ENCODE measurements around the gene UBE2Q2. TPM values are rescaled to one million over a fixed set of nuclear protein-coding genes. Genes with fewer than 3 reads are reported as not detected.
A peak's percentile ranks its signal among the peaks of the same experiment; 100 is the strongest.

The UBE2Q2 gene
- total RNA-seq, 1 donor from 2014 or later, result 40.9 TPM

DNA sequence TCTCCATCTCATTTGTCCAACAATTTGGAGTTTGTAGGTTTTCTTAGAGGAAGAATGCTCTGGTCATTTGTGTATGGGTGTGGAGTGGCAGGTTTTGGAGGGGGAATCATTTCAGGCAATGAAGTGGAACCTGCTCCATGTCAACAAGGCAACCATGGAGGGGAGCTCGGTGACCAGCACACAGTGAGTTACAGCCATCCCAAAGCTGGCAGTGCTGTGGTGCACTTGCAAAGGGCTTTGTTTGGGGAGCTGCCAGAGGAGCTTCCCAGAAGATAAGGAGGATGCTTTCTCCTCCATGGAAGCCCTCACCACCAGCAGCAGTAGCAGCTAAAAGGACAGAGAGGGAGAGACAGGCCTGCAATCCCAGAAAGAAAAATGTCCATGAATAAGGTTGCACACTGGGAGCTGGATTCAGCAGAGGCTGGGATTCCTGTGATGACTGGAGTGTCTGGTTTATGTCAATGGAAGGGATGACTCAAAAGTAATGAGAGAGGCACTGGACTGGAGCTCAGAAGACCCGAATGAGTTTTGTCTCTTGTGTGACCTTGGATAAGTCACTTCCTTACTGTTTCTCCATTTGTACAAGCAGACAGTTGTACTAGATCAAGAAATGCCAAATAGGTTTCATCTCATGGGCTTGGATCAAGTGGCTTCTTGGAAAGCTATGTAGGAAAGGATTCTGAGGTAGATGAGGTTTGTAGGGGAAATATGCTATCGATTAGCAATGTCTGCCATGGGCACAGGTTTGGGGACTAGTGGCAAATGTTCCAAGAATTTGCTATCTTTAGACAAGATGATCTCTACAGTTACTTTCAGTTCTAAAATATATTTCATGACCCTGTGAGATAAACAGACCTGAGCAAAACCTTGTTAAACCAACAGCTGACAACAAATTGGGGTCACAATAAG is 27.2 kb upstream of the UBE2Q2 start:
- Mint-ChIP-seq H3K9me3 (ENCODE audit: low read depth) (no peaks in the 10 kb centered on the region), H3K36me3 (ENCODE audit: insufficient read depth) (no peaks in the 10 kb centered on the region), H3K4me1 (ENCODE audit: low read depth) (no peaks in the 10 kb centered on the region), H3K4me3 (ENCODE audit: low read depth) (no peak overlapping the region), H3K27ac (no peak overlapping the region), H3K27me3 (no peaks in the 10 kb centered on the region)
- TF ChIP-seq, protein P1, sequence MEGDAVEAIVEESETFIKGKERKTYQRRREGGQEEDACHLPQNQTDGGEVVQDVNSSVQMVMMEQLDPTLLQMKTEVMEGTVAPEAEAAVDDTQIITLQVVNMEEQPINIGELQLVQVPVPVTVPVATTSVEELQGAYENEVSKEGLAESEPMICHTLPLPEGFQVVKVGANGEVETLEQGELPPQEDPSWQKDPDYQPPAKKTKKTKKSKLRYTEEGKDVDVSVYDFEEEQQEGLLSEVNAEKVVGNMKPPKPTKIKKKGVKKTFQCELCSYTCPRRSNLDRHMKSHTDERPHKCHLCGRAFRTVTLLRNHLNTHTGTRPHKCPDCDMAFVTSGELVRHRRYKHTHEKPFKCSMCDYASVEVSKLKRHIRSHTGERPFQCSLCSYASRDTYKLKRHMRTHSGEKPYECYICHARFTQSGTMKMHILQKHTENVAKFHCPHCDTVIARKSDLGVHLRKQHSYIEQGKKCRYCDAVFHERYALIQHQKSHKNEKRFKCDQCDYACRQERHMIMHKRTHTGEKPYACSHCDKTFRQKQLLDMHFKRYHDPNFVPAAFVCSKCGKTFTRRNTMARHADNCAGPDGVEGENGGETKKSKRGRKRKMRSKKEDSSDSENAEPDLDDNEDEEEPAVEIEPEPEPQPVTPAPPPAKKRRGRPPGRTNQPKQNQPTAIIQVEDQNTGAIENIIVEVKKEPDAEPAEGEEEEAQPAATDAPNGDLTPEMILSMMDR (IDR thresholded peaks at IDR 0.05; ENCODE audit: unreplicated experiment), result no peak
- DNase-seq (ENCODE audit: low spot score, unreplicated experiment), result no peak

DNA sequence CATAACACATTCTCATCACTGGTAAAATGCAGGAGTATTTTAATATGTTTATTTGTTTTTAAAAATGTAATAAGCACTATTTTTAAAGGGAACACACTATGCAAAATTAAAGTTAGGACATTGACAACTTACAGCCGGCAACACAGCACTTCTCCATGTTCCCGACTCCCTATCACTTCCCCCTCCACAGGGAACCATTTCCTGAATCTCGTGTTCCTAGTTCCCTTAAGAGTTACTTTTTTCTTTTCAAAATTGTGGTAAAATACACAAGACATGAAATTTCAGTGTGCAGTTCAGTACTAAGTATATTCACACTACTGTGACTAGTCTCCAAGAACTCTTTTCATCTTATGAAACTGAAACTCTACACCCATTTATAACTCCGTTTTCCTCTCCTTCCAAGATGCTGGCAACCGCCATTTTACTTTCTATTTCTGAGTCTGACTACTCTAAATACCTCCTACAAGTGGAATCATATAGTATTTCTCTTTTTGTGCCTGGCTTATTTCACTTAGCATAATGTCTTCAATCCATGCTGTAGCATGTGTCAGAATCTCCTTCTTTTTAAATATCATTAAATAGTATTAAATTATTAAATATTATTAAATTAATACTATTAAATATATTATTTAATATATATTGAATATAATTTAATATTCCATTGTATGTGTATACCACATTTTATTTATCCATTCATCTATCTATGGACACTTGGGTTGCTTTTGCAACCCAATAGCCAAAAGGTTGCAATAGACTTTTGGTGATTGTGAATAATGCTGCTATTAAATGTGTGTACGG is 25.9 kb upstream of the UBE2Q2 start:
- DNase-seq (ENCODE audit: low spot score, unreplicated experiment), result no peak
- Mint-ChIP-seq H3K4me1 (ENCODE audit: low read depth) (peaks cover 3% of the 10 kb centered on the region), H3K9me3 (ENCODE audit: low read depth) (no peaks in the 10 kb centered on the region), H3K4me3 (ENCODE audit: low read depth) (no peak overlapping the region), H3K27me3 (no peaks in the 10 kb centered on the region), H3K36me3 (ENCODE audit: insufficient read depth) (no peaks in the 10 kb centered on the region), H3K27ac (no peak overlapping the region)
- TF ChIP-seq, protein P1 (IDR thresholded peaks at IDR 0.05; ENCODE audit: unreplicated experiment), result no peak

DNA sequence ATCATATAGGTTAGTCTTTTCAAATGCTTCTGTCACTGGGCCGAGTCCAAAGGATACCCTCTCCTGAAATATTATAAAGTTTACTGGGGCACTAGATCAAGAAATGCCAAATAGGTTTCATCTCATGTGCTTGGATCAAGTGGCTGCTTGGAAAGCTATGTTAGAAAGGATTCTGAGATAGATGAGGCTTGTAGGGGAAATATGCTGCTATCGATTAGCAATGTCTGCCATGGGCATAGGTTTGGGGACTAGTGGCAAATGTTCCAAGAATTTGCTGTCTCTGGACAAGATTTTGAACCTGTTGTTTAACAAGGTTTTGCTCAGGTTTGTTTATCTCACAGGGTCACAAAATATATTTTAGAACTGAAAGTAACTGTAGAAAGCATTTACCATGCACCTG is 23.0 kb upstream of the UBE2Q2 start:
- Mint-ChIP-seq H3K36me3 (ENCODE audit: insufficient read depth) (no peaks in the 10 kb centered on the region), H3K27me3 (no peaks in the 10 kb centered on the region), H3K4me1 (ENCODE audit: low read depth) (peaks cover 17% of the 10 kb centered on the region), H3K9me3 (ENCODE audit: low read depth) (no peaks in the 10 kb centered on the region), H3K4me3 (ENCODE audit: low read depth) (no peak overlapping the region), H3K27ac (no peak overlapping the region)
- DNase-seq (ENCODE audit: low spot score, unreplicated experiment), result no peak
- TF ChIP-seq, protein P1 (IDR thresholded peaks at IDR 0.05; ENCODE audit: unreplicated experiment), result no peak

DNA sequence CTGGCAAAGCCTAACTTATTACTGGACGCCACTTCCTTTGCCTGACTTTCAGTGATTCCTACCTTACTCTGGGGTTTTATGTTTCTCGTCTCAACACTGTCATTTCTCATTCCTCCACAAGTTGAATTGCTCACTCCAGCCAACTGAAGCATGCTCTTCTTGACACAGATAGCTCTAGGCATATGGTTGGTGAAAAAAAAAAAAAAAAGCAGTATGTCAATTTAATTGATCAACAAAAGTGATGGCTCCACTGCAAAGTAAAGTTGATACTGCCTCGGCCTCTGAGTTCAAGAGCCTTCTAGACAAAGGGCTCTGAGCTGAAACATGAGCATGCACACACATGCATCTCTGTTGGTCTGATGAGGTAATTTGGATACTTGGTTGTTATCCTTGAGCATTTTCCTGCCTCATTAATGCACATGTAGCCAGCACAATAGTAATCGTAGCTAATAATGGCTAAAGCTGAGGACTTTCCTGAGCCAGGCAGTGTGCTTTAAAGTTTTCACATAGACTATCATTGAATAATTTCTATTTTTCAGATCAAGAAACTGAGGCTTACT is 21.4 kb upstream of the UBE2Q2 start:
- no peak overlapping the region for H3K4me3 Mint-ChIP-seq (ENCODE audit: low read depth)
- peaks cover 20% of the 10 kb centered on the region for H3K4me1 Mint-ChIP-seq (ENCODE audit: low read depth)
- no peaks in the 10 kb centered on the region for H3K9me3 Mint-ChIP-seq (ENCODE audit: low read depth)
- peak overlapping the region; percentile 22 for H3K27ac Mint-ChIP-seq
- TF ChIP-seq, protein P1 (IDR thresholded peaks at IDR 0.05; ENCODE audit: unreplicated experiment), result no peak
- H3K36me3 Mint-ChIP-seq (ENCODE audit: insufficient read depth), result no peaks in the 10 kb centered on the region
- DNase-seq (ENCODE audit: low spot score, unreplicated experiment), result no peak
- no peaks in the 10 kb centered on the region for H3K27me3 Mint-ChIP-seq

DNA sequence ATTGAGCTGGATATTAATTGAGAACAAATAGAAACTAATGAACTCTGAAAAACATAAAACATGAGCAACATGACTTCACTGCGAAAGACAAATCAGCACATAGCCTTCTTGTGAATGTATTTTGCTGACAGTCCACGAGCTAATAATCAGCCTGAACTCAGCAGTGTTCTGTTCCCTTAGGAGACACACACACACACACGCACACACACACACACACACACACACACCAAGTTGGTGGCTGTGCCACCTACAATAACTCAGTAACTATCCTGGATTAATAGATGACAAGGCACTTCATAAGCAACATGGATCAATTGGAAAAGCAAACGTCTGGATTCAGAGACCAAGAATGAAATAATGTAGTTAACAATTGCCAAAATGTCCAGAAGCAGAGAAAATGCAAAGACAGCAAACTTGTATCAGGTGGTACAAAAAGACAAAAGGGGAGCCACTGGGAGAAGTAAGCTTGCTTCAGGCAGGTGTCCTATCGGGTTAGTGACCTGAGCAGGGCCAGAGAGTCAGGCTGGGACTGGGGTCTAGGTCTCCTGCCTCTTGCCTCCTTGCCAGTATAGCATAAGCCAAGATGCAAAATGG is 20.5 kb upstream of the UBE2Q2 start:
- Mint-ChIP-seq H3K4me3 (ENCODE audit: low read depth) (no peak overlapping the region), H3K27me3 (no peaks in the 10 kb centered on the region), H3K9me3 (ENCODE audit: low read depth) (no peaks in the 10 kb centered on the region), H3K27ac (peak overlapping the region; percentile 34), H3K4me1 (ENCODE audit: low read depth) (peaks cover 20% of the 10 kb centered on the region), H3K36me3 (ENCODE audit: insufficient read depth) (no peaks in the 10 kb centered on the region)
- TF ChIP-seq, protein P1 (IDR thresholded peaks at IDR 0.05; ENCODE audit: unreplicated experiment), result no peak
- no peak for DNase-seq (ENCODE audit: low spot score, unreplicated experiment)
